Measurements from ENCODE around the gene ST14. TPM values are rescaled to one million over a fixed set of nuclear protein-coding genes. Genes with fewer than 3 reads are reported as not detected.

ST14 gene
- polyA plus RNA-seq (2012; rRNA removed), result not detected in 2 replicates
- polyA plus RNA-seq (2012; cell fraction: cytosol; rRNA removed), result 0.01 TPM in 1 of 2 replicates, not detected in the other
- polyA plus RNA-seq (2012; cell fraction: nucleus; rRNA removed), result not detected in 2 replicates

DNA sequence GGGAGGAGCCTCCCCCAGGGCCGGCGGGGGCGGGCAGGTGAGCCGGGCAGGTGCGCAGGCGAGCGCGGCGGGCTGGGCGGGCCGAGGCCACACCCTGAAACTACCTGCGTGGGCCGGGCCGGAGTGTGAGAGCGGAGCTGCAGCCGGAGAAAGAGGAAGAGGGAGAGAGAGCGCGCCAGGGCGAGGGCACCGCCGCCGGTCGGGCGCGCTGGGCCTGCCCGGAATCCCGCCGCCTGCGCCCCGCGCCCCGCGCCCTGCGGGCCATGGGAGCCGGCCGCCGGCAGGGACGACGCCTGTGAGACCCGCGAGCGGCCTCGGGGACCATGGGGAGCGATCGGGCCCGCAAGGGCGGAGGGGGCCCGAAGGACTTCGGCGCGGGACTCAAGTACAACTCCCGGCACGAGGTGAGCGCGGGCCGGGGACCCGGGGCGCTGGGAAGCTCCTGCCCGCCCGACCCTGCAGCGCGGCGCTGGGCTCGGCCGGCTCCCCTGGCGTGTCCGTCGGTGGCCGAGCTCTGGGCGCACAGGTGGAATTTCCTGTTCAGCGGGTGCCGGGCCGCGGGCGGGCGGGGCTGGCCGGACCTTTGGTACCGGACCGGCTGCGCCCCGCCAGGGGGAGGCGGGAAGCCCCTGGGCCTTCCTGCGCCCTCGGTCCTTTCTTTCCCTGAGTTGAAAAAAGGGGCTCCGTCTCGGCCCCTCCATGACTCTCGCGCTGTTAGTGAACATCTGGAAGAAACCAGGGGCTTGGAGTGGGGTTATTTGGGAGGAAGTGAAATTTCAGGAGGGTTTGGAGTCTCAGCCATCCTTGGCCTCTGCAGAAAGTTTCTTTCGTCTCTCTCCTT lies at the start of gene ST14:
Gene ST14, plus strand, starts transcription at position 126 of the 841 bp plus-strand sequence. Its CDS starts 198 bp downstream, at position 324.
- Histone ChIP-seq H3K27me3 (ENCODE audit: insufficient read depth) (peaks cover 22% of the 10 kb centered on the region; the same call in 1 of the 2 replicates), H3K36me3 (replicated peaks in 1 of 2; ENCODE audit: control insufficient read depth in 1 of 2, insufficient read depth in 2 of 2, low read length in 1 of 2) (no peaks in the 10 kb centered on the region), H3K9me3 (no peaks in the 10 kb centered on the region), H3F3A (replicated peaks; ENCODE audit: insufficient read depth) (no peaks in the 10 kb centered on the region), H3K4me2 (no peak within 1 kb of the TSS), H3K9me2 (no peaks in the 10 kb centered on the region), H3K9ac (no peak within 1 kb of the TSS), H3K4me1 (ENCODE audit: control insufficient read depth in 1 of 2, insufficient read depth in 2 of 2, low read depth in 1 of 2, low read length in 1 of 2) (peaks cover 0 to 3% of the 10 kb centered on the region in 2 experiments; a peak in 2 of 4 replicates), H3K27ac (ENCODE audit: low read depth in 2 of 2, low read length in 1 of 2) (no peak within 1 kb of the TSS), H4K20me1 (ENCODE audit: insufficient read depth) (no peaks in the 10 kb centered on the region), H3K79me2 (ENCODE audit: insufficient read depth) (no peaks in the 10 kb centered on the region), H2AFZ (ENCODE audit: low read depth) (no peak within 1 kb of the TSS), H3K4me3 (ENCODE audit: low read depth in 2 of 2, low read length in 1 of 2) (no peak within 1 kb of the TSS)
- TF ChIP-seq ZBTB33 (IDR thresholded peaks at IDR 0.05; ENCODE audit: borderline replicate concordance, low read depth), result no peak
- TF ChIP-seq JUND (IDR thresholded peaks at IDR 0.05), result no peak
- TF ChIP-seq NRF1 (IDR thresholded peaks at IDR 0.05; ENCODE audit: low read depth, low read length), result no peak
- TF ChIP-seq, protein P1, sequence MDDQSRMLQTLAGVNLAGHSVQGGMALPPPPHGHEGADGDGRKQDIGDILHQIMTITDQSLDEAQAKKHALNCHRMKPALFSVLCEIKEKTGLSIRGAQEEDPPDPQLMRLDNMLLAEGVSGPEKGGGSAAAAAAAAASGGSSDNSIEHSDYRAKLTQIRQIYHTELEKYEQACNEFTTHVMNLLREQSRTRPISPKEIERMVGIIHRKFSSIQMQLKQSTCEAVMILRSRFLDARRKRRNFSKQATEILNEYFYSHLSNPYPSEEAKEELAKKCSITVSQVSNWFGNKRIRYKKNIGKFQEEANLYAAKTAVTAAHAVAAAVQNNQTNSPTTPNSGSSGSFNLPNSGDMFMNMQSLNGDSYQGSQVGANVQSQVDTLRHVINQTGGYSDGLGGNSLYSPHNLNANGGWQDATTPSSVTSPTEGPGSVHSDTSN (IDR thresholded peaks at IDR 0.05), result no peak
- TF ChIP-seq SMC3 (IDR thresholded peaks at IDR 0.05; ENCODE audit: low read depth, low read length), result no peak
- TF ChIP-seq MEF2A (IDR thresholded peaks at IDR 0.05; ENCODE audit: borderline replicate concordance, low read depth), result no peak
- no peak for TF ChIP-seq REST (IDR thresholded peaks at IDR 0.05; ENCODE audit: low read depth, low read length)
- POLR2A ChIA-PET, result no interaction called here
- 87% methylated on average over 22 of the region's 89 CpGs for WGBS (ENCODE audit: low lambda C conversion rate)
- CTCF ChIA-PET, result no interaction called here
- peak; percentile 54 for DNase-seq

All from SK-N-SH (cell line).